Activated T-cell treated with anti-CD3 and anti-CD28 coated beads, Interleukin-2, amount 50 U/mL, for 48 hours (primary cell): ENCODE results near the gene FGGY.
"Not testable (repeated sequence)": the region's sequence is repeated elsewhere in the genome, so short reads cannot be mapped to it uniquely, and the experiment has no call there.

Experiments used
- DNase-seq, 2 experiments: peaks; one replicate each; pipeline ENCODE4 v3.0.0-alpha.2; 2020

FGGY gene

GRCh38 chr1:59522925-59523505 lies 226.1 kb downstream of the FGGY start:
- no peak for DNase-seq

DNA sequence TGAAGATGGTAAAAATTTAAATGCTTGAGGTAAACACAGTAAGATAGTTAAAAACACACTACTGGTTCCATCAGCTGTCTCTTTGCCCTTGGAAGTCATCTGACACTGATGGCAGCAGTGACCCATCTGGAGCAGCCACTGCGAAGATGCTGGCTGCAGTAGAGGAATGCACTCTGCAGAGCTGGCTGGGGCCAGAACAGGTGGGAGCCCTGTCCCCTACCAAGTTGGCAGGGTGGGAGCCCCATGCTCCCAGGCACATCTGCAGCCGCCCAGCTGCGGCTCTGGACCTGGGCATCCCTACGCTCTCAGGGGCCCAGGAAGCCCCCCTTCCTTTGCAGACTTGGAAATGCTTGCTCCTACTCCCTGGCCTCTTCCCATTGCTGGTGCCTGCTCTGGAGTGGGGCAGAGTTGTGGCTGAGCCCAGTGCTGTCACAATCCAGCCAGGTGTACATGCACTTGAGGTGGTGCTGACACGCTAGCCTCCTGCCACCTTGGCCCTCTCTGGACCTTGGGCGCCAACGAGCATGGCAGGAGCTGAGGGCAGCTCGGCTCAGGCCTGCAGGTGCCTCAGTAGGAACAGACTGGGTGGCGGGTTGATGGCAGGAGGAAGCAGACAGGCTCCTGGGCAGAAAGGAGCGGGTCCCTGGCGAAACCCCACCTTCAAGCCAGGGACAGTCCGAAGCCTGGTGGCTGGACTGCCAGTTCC lies 227.0 kb downstream of the FGGY start:
- no peak for DNase-seq

- DNase-seq: no peak
Observed at GRCh38 chr1:59526240-59526639, 229.3 kb downstream of the FGGY start.

- no peak for DNase-seq
Observed at GRCh38 chr1:59528471-59528870, 231.6 kb downstream of the FGGY start.

- no peak for DNase-seq
Observed at GRCh38 chr1:59528900-59529299, 232.0 kb downstream of the FGGY start.

DNA sequence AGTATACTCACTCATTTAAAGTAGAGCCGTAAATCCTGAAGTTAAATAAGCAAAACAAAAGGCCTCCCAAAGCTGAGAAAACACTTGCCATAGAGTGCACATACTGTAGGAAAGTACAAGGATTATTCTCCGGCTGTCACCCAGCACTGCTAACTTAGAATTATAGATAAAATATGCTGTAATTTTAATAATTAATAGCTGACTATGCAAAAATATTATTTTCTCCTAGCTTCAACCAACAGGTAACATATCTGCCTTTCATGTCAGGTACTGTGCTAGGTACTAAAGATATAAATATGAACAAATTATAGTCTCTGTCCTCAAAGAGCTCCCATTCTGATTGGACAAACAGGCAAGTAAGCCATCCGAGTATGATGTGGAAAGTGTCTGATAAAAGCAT lies 233.2 kb downstream of the FGGY start:
- DNase-seq: no peak

- DNase-seq: no peak
Observed at GRCh38 chr1:59532102-59532501, 235.2 kb downstream of the FGGY start.

DNA sequence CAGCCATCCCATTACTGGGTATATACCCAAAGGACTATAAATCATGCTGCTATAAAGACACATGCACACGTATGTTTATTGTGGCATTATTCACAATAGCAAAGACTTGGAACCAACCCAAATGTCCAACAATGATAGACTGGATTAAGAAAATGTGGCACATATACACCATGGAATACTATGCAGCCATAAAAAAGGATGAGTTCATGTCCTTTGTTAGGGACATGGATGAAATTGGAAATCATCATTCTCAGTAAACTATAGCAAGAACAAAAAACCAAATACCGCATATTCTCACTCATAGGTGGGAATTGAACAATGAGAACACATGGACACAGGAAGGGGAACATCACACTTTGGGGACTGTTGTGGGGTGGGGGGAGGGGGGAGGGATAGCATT lies 241.6 kb downstream of the FGGY start:
- DNase-seq: not testable (repeated sequence)

DNA sequence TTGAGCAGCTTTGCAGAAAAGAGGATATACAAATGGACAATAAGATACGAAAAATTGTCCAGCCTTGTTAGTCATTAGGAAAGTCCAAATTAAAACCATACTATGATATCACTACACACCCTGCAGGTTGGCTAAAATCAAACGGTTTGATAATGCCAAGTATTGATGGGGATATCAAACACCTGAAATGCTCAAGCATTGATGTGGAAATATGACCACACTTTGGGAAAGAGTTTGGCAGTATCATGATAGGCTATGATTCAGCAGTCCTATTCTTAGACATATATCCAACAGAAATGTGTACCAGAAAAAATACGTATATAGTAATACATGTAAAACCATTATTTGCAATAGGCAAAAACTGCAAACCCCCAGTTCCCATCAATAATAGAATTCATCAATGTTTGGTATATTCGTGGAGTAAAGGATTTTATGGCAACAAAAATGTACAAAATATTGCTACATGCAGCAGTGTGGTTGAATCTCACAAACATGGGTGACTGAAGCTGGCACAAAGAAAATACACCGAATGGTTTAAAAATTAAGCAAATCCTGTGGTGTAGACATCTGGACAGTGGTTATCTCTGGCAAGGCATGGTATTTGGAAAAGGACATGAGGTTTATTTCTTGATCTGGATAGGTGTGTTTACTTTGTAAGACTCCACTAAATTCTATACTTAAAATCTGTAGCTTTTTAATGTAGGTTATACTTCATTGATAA lies 243.2 kb downstream of the FGGY start:
- DNase-seq: no peak

GRCh38 chr1:59541161-59541560 lies 244.3 kb downstream of the FGGY start:
- DNase-seq: no peak

DNA sequence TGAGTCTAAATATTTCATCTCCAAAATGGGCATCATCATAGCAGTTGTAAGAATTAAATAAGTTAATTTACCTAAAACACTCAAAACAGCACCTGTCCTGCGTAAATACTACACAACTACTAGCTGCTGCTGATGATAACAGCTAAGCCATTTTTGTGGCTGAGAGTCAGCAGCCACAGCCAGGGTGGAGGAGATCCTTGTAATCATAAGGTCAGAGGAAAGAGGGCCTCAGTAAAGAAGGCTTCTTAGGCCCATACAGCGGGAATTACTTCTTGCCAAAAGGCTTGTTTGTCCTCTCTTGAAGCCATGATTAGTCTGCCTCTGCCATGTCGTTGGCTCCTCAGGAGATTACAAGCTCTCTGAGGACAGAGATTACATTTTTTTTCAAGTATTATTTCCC lies 245.0 kb downstream of the FGGY start:
- no peak for DNase-seq

- no peak for DNase-seq
Observed at GRCh38 chr1:59543211-59543668, 246.3 kb downstream of the FGGY start.

DNA sequence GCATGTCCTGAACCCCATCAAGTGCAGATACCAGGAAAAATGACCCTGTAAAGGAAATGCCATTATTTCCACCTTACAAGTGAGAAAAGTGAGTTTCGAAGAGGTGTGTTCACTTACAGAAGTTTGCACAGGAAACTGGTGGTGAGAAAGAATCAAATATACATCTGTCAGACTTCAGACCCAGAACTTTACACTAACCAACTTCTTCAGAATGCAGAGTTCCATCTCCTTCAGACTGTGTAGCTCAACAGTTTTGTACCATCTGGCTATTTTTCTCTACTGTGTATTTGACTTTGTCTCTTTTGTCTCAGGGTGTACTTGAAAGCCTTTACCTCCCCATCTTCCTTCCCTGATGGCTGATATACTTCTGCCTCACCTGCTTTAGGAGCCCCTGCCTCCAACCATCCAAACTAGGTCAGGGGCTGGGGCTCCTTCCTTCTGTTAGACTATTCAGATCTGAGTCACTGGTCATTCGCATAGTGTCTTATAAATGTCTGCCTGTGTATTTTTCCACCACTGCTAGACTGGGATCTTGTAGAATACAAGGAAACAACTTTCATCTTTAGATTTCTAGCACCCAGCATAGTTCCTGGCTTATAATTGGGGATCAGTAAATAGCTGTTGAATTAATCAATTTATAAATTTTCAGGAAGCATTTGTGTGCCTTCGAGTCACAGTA lies 247.9 kb downstream of the FGGY start:
- DNase-seq: no peak

GRCh38 chr1:59545830-59546229 lies 248.9 kb downstream of the FGGY start:
- DNase-seq: no peak

- no peak for DNase-seq
Observed at GRCh38 chr1:59549066-59549837, 252.4 kb downstream of the FGGY start.

DNA sequence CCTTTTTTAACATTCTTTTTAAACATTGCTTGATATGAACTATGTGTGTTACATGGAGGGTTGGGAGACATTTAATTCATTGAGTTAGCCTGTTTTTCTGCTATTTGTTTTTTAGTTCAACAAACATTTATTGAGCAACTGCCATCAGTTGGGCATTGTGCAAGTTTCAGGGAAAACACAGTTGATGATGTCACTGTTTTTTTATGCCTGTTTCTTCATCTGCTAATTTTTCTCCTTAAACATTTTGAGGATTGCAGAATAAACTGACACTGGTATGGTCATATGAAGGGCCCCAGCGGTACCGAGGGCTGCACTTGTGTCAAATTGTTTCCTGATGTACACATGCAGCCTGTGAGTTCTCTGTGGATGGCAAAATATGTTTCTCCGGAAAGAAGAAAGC lies 253.0 kb downstream of the FGGY start:
- DNase-seq: no peak

- no peak for DNase-seq
Observed at GRCh38 chr1:59552007-59552406, 255.1 kb downstream of the FGGY start.

GRCh38 chr1:59553371-59553770 lies 256.5 kb downstream of the FGGY start:
- no peak for DNase-seq

DNA sequence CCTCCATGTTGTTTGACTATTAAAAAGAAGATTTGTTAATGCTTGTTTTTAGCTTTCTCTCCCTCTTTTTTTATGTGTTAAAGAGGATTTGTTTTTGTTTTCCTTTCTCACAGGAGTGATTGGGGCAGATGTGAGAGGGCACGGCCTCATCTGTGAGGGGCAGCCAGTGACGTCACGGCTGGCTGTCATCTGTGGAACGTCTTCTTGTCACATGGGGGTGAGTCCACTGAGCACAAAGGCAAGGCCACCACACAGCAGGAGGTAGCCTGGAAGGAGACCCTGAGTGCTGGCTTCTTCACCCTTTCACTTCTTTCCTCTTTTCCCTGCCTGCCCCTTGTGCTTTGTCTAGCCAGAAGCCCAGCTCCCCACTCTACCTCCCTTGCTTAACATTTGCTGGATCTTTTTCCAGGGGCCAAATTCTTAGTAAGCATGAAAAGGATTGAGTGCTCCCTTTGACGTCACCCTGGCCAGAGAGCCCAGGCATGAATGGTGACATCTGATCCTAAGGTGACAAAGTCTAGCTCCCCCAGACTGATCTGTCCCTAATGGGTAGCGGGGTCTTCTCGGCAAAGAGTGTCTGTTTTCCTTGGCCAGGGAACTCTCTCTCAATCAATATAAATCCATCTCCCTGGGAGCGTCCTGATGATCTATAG lies 257.2 kb downstream of the FGGY start:
- no peak for DNase-seq

DNA sequence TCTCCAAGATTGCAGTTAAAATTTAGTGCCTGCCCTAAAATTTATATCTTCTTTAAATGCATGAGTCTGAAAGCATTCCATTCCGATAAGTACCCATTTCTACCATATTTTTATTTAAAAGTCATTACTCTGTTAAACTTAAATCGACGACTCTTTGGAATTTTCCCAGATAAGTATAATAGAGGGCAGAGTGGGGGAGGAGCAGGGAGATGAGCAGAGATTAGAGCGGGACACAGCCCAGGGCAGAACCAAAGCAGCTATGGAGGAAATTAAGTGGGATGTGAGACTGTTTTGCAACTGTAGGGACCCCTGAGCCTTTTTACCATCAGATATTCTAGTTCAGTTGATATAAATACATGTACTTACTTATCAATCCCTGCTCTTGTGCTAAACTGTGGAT lies 257.9 kb downstream of the FGGY start:
- DNase-seq: no peak

DNA sequence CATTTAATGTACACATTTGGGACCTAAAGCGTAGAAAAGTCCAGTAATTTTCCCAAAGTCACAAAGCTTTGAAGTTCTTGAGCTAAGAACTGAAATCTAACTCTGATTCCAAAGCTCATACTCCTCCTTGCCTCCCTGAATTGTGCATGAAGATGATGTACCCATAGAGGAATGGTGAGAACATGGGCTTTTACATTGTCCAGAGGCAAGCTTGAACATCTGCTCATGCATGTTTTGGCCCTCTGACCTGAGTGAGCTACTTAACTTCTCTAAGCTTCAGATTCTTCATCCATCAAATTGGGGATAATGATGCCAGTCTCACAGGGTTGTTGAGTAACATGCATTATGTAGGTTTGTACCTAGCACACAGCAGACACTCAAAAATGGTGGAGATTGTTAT lies 259.5 kb downstream of the FGGY start:
- DNase-seq: no peak

- no peak for DNase-seq
Observed at GRCh38 chr1:59556802-59557548, 260.1 kb downstream of the FGGY start.
